Stimulated activated CD4-positive, alpha-beta T cell treated with anti-CD3 and anti-CD28 coated beads, Interleukin-12 subunit alpha, Interleukin-12 subunit beta, amount 100 ng/mL, for 48 hours (primary cell): ENCODE measurements around the gene TACO1.

Experiments used
- DNase-seq, 3 donors: peaks; one replicate each; pipeline ENCODE4 v3.0.0-alpha.2; 2020; ENCODE audit warnings: low read depth in 2 of 3, low spot score in 1 of 3

TACO1 gene

GRCh38 chr17:63635787-63636186 lies 35.1 kb downstream of the TACO1 start:
- DNase-seq, result no peak

- no peak for DNase-seq
Measured at GRCh38 chr17:63639125-63639524, 38.4 kb downstream of the TACO1 start.

- DNase-seq, result no peak
Measured at GRCh38 chr17:63640038-63640437, 39.3 kb downstream of the TACO1 start.

GRCh38 chr17:63641692-63642448 lies 41.2 kb downstream of the TACO1 start:
- DNase-seq, result no peak

GRCh38 chr17:63644846-63645245 lies 44.2 kb downstream of the TACO1 start:
- no peak for DNase-seq

GRCh38 chr17:63645775-63646487 lies 45.2 kb downstream of the TACO1 start:
- no peak for DNase-seq

GRCh38 chr17:63646488-63646806 lies 45.8 kb downstream of the TACO1 start:
- DNase-seq, result no peak

- no peak for DNase-seq
Measured at GRCh38 chr17:63647065-63647725, 46.5 kb downstream of the TACO1 start.

- no peak for DNase-seq
Measured at GRCh38 chr17:63647936-63648335, 47.2 kb downstream of the TACO1 start.

- no peak for DNase-seq
Measured at GRCh38 chr17:63649813-63650212, 49.1 kb downstream of the TACO1 start.

- DNase-seq, result no peak
Measured at GRCh38 chr17:63652106-63652505, 51.4 kb downstream of the TACO1 start.

- no peak for DNase-seq
Measured at GRCh38 chr17:63653050-63653449, 52.4 kb downstream of the TACO1 start.

- no peak for DNase-seq
Measured at GRCh38 chr17:63657786-63658185, 57.1 kb downstream of the TACO1 start.
